ENCODE data around the gene PAK4. TPM values are rescaled to one million over a fixed set of nuclear protein-coding genes. Genes with fewer than 3 reads are reported as not detected.
A peak's percentile ranks its signal among the peaks of the same experiment; 100 is the strongest.

The PAK4 gene
- total and polyA plus RNA-seq, 2 of the 13 experiments (the other 11 are each of a cell fraction or from before 2014, with no cell fraction given): 9.5 to 17.8 TPM

DNA sequence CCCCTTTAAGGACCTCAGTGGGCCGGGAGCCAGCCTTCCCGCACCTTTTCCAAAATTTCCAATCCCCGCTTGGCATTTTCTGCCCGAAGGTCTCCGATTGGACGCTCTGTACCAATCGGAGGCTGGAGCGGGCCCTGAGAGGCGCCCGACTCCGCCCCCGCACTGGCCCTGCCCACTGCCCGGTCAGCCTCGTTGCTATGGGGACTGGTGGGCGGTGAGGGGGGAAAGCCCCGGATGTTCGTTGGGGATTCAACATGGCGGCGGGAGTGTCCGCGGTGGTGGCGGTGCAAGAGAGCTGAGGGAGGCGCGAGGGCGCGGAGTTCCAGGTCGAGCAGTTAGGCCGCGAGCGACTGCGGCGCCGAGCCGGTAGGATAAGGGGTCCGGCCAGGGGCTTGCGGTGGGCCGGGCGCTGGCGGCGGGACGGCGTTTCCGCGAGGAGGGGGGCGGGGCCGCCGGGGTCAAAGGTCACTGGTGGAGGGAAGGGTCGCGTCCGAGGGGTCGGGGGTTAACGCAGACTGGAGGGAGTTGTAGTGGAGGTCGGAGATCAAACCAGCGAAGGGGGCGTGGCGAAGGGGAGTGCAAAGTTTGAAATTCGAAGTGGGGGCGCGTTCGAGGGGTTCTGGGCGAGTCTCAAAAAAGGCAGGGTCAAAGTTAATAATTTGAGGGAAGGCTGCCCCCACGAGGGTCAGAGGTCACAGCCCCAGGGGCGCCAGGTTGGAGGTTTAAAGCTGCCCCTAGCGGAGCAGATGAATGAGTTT, at the start of gene PAK4 (continued):
- TF ChIP-seq ZNF687 (CRISPR knock-in tag; IDR thresholded peaks at IDR 0.05) (peak; percentile 96), ZFP37 (CRISPR knock-in tag; IDR thresholded peaks at IDR 0.05; ENCODE audit: borderline replicate concordance) (peak; percentile 31; the same call in 1 of the 2 replicates), NCOA1 (CRISPR knock-in tag; IDR thresholded peaks at IDR 0.05) (0 out of 2 replicates have a peak, but pooled peaks have one; percentile 65), ZNF331 (CRISPR knock-in tag; IDR thresholded peaks at IDR 0.05) (peak; percentile 61; the same call in 1 of the 2 replicates), HMGXB4 (CRISPR knock-in tag; IDR thresholded peaks at IDR 0.05; ENCODE audit: borderline replicate concordance in 1 of 2, low read depth in 1 of 2) (peak; percentile 37 to 84; a peak in 3 of 4 replicates), ZNF670 (CRISPR knock-in tag; IDR thresholded peaks at IDR 0.05; ENCODE audit: borderline replicate concordance) (peak; percentile 58), KDM5B (CRISPR knock-in tag; IDR thresholded peaks at IDR 0.05; ENCODE audit: borderline replicate concordance) (peak; percentile 88; the same call in 1 of the 2 replicates), PATZ1 (CRISPR knock-in tag; IDR thresholded peaks at IDR 0.05) (peak; percentile 67)
- TF ChIP-seq, protein P1, sequence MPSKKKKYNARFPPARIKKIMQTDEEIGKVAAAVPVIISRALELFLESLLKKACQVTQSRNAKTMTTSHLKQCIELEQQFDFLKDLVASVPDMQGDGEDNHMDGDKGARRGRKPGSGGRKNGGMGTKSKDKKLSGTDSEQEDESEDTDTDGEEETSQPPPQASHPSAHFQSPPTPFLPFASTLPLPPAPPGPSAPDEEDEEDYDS (CRISPR knock-in tag; IDR thresholded peaks at IDR 0.05): peak; percentile 85
- TF ChIP-seq, protein P2, sequence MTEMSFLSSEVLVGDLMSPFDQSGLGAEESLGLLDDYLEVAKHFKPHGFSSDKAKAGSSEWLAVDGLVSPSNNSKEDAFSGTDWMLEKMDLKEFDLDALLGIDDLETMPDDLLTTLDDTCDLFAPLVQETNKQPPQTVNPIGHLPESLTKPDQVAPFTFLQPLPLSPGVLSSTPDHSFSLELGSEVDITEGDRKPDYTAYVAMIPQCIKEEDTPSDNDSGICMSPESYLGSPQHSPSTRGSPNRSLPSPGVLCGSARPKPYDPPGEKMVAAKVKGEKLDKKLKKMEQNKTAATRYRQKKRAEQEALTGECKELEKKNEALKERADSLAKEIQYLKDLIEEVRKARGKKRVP (CRISPR knock-in tag; IDR thresholded peaks at IDR 0.05): 0 out of 4 replicates have a peak, but pooled peaks of 1 of the 2 experiments have one; percentile 24
- TF ChIP-seq, protein P3, sequence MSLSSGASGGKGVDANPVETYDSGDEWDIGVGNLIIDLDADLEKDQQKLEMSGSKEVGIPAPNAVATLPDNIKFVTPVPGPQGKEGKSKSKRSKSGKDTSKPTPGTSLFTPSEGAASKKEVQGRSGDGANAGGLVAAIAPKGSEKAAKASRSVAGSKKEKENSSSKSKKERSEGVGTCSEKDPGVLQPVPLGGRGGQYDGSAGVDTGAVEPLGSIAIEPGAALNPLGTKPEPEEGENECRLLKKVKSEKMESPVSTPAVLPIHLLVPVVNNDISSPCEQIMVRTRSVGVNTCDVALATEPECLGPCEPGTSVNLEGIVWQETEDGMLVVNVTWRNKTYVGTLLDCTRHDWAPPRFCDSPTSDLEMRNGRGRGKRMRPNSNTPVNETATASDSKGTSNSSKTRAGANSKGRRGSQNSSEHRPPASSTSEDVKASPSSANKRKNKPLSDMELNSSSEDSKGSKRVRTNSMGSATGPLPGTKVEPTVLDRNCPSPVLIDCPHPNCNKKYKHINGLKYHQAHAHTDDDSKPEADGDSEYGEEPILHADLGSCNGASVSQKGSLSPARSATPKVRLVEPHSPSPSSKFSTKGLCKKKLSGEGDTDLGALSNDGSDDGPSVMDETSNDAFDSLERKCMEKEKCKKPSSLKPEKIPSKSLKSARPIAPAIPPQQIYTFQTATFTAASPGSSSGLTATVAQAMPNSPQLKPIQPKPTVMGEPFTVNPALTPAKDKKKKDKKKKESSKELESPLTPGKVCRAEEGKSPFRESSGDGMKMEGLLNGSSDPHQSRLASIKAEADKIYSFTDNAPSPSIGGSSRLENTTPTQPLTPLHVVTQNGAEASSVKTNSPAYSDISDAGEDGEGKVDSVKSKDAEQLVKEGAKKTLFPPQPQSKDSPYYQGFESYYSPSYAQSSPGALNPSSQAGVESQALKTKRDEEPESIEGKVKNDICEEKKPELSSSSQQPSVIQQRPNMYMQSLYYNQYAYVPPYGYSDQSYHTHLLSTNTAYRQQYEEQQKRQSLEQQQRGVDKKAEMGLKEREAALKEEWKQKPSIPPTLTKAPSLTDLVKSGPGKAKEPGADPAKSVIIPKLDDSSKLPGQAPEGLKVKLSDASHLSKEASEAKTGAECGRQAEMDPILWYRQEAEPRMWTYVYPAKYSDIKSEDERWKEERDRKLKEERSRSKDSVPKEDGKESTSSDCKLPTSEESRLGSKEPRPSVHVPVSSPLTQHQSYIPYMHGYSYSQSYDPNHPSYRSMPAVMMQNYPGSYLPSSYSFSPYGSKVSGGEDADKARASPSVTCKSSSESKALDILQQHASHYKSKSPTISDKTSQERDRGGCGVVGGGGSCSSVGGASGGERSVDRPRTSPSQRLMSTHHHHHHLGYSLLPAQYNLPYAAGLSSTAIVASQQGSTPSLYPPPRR (CRISPR knock-in tag; IDR thresholded peaks at IDR 0.05; ENCODE audit: borderline replicate concordance): 0 out of 2 replicates have a peak, but pooled peaks have one; percentile 60

Data from HepG2 (cell line).